ENCODE measurements around the gene NUDT2. TPM values are rescaled to one million over a fixed set of nuclear protein-coding genes. Genes with fewer than 3 reads are reported as not detected.

NUDT2 gene
- total RNA-seq, 1 experiment from 2014 or later = 34.6 TPM

DNA sequence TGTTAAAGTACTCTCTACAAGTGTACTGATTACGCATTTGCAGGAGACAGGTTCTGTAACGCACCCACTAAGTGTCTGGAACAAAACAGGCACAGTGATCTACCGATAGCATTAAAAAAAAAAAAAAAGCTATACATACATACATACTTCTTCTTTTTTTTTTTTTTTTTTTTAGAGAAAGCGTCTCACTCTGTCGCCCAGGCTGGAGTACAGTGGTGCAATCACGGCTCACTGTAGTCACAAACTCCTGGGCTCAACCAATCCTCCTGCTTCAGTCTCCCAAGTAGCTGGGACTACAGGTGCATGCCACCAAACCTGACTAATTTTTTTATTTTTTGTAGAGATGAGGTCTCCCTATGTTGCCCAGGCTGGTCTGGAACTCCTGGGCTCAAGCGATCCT lies 7.9 kb upstream of the NUDT2 start:
- no peaks in the 10 kb centered on the region for H4K20me1 ChIP-seq (ENCODE audit: low read length)
- H3K4me2 ChIP-seq (ENCODE audit: low read length) = no peak overlapping the region
- TF ChIP-seq EZH2 (IDR thresholded peaks at IDR 0.05; ENCODE audit: low read length, unreplicated experiment) (no peak), EZH2phosphoT487 (IDR thresholded peaks at IDR 0.05; ENCODE audit: borderline replicate concordance, low read length) (no peak)
- TF ChIP-seq, protein P1, sequence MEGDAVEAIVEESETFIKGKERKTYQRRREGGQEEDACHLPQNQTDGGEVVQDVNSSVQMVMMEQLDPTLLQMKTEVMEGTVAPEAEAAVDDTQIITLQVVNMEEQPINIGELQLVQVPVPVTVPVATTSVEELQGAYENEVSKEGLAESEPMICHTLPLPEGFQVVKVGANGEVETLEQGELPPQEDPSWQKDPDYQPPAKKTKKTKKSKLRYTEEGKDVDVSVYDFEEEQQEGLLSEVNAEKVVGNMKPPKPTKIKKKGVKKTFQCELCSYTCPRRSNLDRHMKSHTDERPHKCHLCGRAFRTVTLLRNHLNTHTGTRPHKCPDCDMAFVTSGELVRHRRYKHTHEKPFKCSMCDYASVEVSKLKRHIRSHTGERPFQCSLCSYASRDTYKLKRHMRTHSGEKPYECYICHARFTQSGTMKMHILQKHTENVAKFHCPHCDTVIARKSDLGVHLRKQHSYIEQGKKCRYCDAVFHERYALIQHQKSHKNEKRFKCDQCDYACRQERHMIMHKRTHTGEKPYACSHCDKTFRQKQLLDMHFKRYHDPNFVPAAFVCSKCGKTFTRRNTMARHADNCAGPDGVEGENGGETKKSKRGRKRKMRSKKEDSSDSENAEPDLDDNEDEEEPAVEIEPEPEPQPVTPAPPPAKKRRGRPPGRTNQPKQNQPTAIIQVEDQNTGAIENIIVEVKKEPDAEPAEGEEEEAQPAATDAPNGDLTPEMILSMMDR (conservative IDR thresholded peaks at IDR 0.05; ENCODE audit: low read depth, low read length) = no peak
- no peaks in the 10 kb centered on the region for H3K9me3 ChIP-seq (ENCODE audit: low read length)
- H3K27me3 ChIP-seq (ENCODE audit: low read length) = no peaks in the 10 kb centered on the region
- DNase-seq (no peak), ATAC-seq (no peak)
- H3K9ac ChIP-seq (ENCODE audit: low read length) = no peak overlapping the region
- intact Hi-C loops (cut with micrococcal nuclease) = no loop called here
- peaks cover 14% of the 10 kb centered on the region for H3K79me2 ChIP-seq (ENCODE audit: low read length)
- no peak overlapping the region for H3K27ac ChIP-seq (ENCODE audit: low read length)
- ChIA-PET POLR2A (ENCODE audit: unreplicated experiment) (no interaction called here), CTCF (no interaction called here)
- no peaks in the 10 kb centered on the region for H3K36me3 ChIP-seq (ENCODE audit: low read depth, low read length)
- no peaks in the 10 kb centered on the region; the same call in 1 of the 2 replicates for H3K4me1 ChIP-seq (ENCODE audit: insufficient read depth, low read length)
- no peaks in the 10 kb centered on the region for H3F3A ChIP-seq (ENCODE audit: low read length, unreplicated experiment)
- no peak overlapping the region for H3K4me3 ChIP-seq (ENCODE audit: low read length)
- no peaks in the 10 kb centered on the region for H3K9me2 ChIP-seq (replicated peaks; ENCODE audit: low read length)
- no TSS peak for BruUV-seq (replicated peaks)
- no peak overlapping the region for H2AFZ ChIP-seq (ENCODE audit: low read length)

DNA sequence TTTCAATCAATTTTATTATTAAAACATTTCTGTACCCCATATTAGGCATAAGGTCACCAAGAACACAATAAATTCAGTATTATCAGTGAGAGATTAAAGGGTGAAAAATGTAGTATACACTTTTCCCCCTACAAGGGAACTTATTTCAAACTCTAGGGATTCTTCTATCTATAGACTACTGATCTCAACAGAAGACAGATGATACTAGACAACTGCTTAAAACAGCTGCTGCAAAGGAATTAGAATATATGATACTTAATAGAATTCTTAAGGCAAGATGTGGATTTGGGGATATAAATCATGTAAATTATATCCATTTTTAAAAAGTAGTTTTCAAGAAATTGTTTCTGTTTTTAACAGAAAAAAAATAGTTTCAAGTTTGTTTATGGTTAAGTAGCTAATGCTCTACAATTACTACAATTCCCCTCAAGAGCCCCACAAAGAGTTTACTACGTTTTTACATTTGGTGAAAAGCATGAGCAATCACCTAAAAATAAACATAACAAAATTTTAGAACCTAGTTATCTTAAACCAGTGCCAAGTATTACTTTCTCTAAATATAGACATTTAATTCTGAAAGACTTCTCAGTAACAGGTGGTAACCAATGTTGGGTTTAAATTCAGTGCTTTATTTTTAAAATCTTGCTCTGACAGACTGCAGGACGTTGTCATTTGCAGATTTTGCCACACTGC lies 6.3 kb upstream of the NUDT2 start:
- TF ChIP-seq EZH2phosphoT487 (IDR thresholded peaks at IDR 0.05; ENCODE audit: borderline replicate concordance, low read length) (no peak), EZH2 (IDR thresholded peaks at IDR 0.05; ENCODE audit: low read length, unreplicated experiment) (no peak)
- TF ChIP-seq, protein P1 (conservative IDR thresholded peaks at IDR 0.05; ENCODE audit: low read depth, low read length) = no peak
- no peaks in the 10 kb centered on the region for H3K9me3 ChIP-seq (ENCODE audit: low read length)
- peaks cover 28% of the 10 kb centered on the region for H3K79me2 ChIP-seq (ENCODE audit: low read length)
- no TSS peak for BruUV-seq (replicated peaks)
- ChIA-PET POLR2A (ENCODE audit: unreplicated experiment) (no interaction called here), CTCF (no interaction called here)
- no peak for DNase-seq
- no peak for ATAC-seq
- H3K9me2 ChIP-seq (replicated peaks; ENCODE audit: low read length) = no peaks in the 10 kb centered on the region
- no peaks in the 10 kb centered on the region for H3F3A ChIP-seq (ENCODE audit: low read length, unreplicated experiment)
- H4K20me1 ChIP-seq (ENCODE audit: low read length) = no peaks in the 10 kb centered on the region
- no peaks in the 10 kb centered on the region for H3K27me3 ChIP-seq (ENCODE audit: low read length)
- intact Hi-C loops (cut with micrococcal nuclease) = no loop called here
- H3K36me3 ChIP-seq (ENCODE audit: low read depth, low read length) = no peaks in the 10 kb centered on the region
- no peak overlapping the region for H3K4me3 ChIP-seq (ENCODE audit: low read length)
- no peak overlapping the region for H2AFZ ChIP-seq (ENCODE audit: low read length)
- peaks cover 2% of the 10 kb centered on the region; the same call in 1 of the 2 replicates for H3K4me1 ChIP-seq (ENCODE audit: insufficient read depth, low read length)
- no peak overlapping the region for H3K4me2 ChIP-seq (ENCODE audit: low read length)
- no peak overlapping the region for H3K27ac ChIP-seq (ENCODE audit: low read length)
- H3K9ac ChIP-seq (ENCODE audit: low read length) = no peak overlapping the region

DNA sequence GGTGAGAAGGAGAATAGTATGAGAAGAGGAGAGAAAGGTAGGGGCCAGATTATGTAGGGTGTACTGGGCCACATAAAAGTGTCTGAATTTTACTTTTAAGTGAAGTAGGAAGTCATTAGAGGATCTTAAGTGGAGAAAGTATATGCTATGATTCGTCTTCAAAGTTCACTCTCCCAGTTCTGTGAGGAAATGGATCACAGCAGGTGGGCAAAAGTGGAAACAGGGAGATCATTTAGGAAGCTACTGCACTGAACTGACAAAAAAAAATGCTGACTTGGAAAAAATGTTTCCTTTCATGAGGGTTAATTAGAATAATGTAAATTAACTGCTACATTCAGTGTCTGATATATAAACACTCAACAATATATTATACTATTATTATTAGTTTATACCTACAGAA lies 2.7 kb upstream of the NUDT2 start:
- Histone ChIP-seq H4K20me1 (ENCODE audit: low read length) (no peaks in the 10 kb centered on the region), H3K27me3 (ENCODE audit: low read length) (no peaks in the 10 kb centered on the region), H2AFZ (ENCODE audit: low read length) (no peak overlapping the region), H3K4me2 (ENCODE audit: low read length) (no peak overlapping the region), H3F3A (ENCODE audit: low read length, unreplicated experiment) (no peaks in the 10 kb centered on the region), H3K9ac (ENCODE audit: low read length) (no peak overlapping the region), H3K27ac (ENCODE audit: low read length) (no peak overlapping the region), H3K36me3 (ENCODE audit: low read depth, low read length) (no peaks in the 10 kb centered on the region), H3K4me3 (ENCODE audit: low read length) (no peak overlapping the region), H3K79me2 (ENCODE audit: low read length) (peaks cover 41% of the 10 kb centered on the region), H3K9me3 (ENCODE audit: low read length) (no peaks in the 10 kb centered on the region), H3K9me2 (replicated peaks; ENCODE audit: low read length) (no peaks in the 10 kb centered on the region), H3K4me1 (ENCODE audit: insufficient read depth, low read length) (peaks cover 8% of the 10 kb centered on the region; the same call in 1 of the 2 replicates)
- CTCF ChIA-PET = no interaction called here
- intact Hi-C loops (cut with micrococcal nuclease) = loop anchor here (5.0 kb wide), 1 partner anchor 74 kb away; no protein-coding TSS in a partner anchor
- no TSS peak for BruUV-seq (replicated peaks)
- no peak for TF ChIP-seq EZH2phosphoT487 (IDR thresholded peaks at IDR 0.05; ENCODE audit: borderline replicate concordance, low read length)
- TF ChIP-seq, protein P1 (conservative IDR thresholded peaks at IDR 0.05; ENCODE audit: low read depth, low read length) = no peak
- no peak for TF ChIP-seq EZH2 (IDR thresholded peaks at IDR 0.05; ENCODE audit: low read length, unreplicated experiment)
- DNase-seq = no peak
- no peak for ATAC-seq
- POLR2A ChIA-PET (ENCODE audit: unreplicated experiment) = no interaction called here
